Raji (cell line): ENCODE data around the gene EHMT1.

Experiments used
- POLR2A ChIP-seq: IDR thresholded peaks from 2 replicates; pipeline ENCODE4 v1.6.1; 2011; ENCODE audit warnings: low read depth, low read length, control low read depth; ENCODE audit not compliant: insufficient read depth

The EHMT1 gene

DNA sequence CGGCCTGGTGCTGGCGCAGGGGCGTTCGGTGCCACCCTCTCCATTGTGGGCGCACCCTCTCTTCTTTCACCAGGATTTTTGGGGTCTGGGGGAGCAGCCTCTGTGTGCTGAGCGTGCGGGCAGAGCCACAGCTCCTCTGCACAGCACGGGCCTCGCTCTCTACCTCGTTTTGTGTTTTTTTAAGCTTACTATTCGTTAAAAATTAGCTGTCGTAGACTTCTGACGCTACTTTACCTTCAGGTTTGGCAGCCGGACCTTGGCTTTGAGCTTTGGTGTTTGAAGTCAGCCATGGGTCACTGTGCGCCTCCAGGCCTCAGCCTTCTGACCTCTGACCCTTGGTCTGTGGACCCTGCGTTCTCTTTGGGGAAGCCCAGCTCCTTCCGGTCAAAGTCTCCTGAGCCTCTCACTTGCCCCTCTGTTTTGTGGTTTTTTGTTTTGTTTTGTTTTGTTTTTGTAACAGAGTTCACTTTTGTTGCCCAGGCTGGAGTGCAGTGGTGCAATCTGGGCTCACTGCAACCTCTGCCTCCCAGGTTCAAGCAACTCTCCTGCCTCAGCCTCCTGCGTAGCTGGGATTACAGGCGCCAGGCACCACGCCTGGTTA lies 170.6 kb downstream of the EHMT1 start:
- no peak for TF ChIP-seq POLR2A

- TF ChIP-seq POLR2A, result no peak
These were observed 173.1 kb downstream of the EHMT1 start for GRCh38 chr9:137791947-137792346.

DNA sequence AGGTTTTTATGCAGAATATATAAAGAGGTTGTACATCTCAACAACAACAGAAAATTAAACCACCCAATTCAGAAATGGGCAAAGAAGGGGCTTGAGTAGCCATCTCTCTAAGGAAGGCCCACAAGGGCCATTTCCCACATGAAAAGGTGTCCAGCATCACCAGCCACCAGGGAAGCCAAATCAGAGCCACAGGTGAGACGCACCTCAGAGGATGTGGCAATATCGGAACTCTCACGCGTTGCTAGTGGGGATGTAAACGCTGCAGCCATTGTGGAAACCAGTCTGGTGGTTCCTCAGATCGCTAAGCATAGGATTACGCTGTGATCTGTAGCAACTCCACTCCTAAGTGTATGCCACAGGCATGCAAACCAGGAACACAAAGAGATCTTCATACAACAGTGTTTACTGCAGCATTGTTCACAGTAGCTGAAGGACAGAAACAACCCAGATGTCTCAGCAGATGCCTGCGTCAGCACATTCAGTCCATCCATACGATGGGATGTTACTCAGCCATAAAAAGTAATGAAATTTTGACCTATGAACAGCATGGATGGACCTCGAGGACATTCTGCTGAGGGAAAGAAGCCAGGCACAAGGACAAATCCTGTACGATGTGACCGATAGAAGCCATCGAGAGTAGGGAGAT lies 174.5 kb downstream of the EHMT1 start:
- no peak for TF ChIP-seq POLR2A

DNA sequence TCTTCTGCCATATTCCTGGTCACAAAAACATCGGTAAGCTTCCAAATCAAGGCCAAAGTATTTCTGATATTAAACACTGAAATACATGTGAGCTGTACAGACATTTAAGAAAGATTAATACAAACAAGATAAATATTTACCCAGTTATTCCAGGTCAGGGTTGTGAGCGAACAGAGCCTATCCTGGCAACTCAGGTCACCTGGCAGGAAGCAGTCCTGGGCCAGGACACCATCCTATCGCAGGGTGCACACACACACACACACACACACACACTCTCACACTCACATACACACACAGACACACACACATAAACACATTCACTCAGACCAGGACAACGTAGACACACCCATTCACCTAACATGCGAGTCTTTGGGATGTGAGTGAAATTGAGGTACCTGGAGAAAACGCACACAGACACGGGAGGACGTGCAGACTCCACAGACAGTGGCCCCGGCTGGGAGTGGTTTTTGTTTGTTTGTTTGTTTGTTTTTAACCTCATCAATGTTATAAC lies 176.4 kb downstream of the EHMT1 start:
- TF ChIP-seq POLR2A, result no peak

DNA sequence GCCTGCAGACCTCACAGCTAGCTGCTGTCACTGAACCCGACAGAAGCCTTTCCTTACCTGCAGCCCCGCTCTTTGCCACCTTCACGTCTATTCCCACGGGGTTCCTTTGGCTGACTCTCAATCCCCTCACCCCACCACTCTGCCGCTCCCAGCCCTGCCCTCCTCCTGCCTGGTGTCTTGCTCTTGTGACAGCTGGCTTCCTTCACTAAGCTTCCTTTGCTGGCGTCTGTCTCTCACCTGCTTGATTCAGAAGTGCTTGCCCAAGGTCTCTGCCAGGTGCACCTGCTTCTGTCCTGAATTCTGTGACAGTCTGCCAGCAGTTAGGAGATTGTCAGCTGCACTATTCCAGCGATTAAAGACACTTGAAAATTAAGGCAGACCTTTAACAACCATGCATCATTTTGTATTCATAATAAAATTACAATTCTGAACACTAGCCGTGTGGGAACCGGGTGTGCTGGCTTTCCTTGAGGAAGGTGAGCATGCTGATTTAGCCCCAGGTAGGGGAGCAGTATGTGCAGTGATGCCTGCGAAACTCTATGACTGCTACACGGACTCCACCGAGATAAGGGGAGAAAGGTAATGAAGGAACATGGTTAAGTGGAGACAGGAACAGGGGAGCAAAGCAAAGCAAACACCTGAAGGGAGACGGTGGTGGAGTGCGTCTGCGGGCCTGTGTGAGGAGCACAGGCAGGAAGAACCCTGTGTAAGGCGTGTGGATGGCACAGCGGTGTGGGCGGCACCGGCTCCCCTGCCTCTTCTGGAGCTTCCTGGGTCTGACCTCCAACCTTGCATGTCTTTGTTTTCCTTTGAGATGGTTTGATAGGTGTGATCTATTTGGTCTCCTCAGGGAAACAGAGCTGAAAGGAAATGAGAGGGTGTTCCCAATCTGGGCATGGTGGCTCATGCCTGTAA lies 178.7 kb downstream of the EHMT1 start:
- TF ChIP-seq POLR2A, result no peak

DNA sequence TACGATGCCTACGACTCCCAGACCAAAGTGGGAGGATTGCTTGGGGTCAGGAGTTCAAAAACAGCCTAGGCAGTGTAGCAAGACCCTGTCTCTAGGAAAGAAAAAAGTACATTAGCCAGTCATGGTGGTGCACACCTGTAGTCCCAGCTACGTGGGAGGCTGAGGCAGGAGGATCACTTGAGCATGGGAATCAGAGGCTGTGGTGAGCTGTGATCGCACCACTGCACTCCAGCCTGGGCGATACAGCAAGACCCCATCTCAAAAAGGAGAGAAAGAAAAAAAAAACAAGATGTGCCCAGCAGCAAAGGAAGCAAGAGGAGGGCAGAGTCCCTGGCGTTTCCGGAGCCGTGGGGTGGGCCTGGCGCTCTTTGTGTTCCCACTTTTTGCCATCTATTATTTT lies 179.3 kb downstream of the EHMT1 start:
- TF ChIP-seq POLR2A, result no peak

DNA sequence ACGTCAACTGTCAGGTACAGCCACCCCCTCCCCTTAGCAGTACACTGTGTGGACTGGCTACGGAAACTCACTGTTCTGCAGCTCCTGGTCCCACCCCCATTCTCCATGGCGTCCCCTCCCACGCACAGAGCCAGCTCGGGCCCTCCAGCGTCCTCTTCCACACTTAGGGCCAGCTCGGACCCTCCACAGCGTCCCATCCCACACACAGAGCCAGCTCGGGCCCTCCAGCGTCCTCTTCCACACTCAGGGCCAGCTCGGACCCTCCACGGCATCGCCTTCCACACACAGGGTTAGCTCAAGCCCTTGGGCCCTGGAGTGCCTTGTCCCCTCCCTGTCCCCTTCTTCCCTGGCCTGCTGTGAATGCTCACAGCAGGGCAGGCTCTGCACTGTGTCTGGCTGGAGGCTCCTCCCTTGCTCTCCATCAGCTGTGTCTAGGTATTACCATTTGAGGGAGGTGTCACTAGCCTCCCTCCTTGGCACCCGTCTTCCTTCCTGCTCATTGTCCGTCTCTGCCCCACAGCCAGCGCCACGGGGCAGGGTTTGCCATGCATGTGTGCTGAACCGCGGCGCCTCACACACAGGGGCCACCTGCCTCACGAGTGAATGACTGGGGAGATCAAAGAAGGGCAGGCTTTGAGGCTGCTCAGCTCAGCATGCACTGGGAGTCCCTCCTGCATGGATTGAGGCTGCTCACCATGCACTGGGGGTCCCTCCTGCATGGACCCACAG lies 180.3 kb downstream of the EHMT1 start:
- no peak for TF ChIP-seq POLR2A

DNA sequence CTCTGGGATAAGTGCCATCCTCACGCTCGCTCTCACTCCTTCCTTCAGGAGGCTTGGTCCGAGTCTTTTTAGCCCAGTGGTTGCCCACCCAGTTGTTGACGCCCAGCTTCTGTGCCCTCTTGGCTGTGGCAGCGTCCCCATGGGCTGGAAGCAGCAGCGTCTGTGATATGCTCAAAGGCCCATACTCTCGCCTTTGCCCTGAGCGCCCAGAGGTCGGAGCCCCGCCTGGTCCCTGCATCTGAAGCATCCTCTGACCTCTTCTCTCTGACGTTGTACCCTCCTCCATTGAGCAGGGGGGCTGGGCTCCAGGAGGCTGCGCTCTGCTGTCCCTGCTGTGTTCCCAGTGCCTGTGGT lies 180.8 kb downstream of the EHMT1 start:
- no peak for TF ChIP-seq POLR2A

DNA sequence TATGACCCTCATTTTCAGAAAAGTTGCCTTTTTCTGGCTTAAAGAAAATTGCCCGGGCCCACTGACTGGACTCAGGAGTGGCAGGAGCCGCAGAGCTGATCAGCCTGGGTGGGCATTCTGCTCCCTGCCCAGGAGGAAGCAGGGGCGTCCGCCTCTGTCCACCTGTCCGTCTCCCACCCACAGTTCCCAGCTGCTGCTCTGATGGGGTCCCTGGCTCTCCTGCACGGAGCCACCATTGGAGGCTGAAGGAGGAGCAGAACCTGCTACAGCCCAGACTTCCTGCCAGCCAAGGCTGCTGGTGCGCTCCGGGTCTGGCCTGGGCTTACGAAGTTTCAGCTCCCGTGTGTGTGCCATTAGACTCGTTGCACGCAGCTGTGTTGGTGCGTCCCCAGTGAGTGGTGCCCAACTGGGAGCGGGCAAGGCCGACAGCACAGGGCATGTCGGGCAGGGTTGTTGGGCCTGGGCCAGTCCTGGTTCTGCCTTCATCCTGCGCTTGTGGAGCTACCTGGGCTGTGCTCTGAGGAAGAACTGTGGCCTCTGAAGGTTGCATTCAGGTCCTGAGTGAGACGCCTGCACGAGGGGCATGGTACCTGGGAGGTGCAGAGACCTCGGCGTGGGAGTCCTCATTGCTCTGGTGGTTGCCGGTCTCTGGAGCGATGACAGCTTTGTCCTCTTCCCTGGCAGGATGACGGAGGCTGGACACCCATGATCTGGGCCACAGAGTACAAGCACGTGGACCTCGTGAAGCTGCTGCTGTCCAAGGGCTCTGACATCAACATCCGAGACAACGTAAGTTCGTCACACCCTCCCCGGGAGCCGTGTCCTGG lies 181.6 kb downstream of the EHMT1 start:
- TF ChIP-seq POLR2A, result no peak

GRCh38 chr9:137801023-137801319 lies 182.2 kb downstream of the EHMT1 start:
- TF ChIP-seq POLR2A, result no peak

- TF ChIP-seq POLR2A, result no peak
These were observed 183.2 kb downstream of the EHMT1 start for GRCh38 chr9:137802021-137802420.

DNA sequence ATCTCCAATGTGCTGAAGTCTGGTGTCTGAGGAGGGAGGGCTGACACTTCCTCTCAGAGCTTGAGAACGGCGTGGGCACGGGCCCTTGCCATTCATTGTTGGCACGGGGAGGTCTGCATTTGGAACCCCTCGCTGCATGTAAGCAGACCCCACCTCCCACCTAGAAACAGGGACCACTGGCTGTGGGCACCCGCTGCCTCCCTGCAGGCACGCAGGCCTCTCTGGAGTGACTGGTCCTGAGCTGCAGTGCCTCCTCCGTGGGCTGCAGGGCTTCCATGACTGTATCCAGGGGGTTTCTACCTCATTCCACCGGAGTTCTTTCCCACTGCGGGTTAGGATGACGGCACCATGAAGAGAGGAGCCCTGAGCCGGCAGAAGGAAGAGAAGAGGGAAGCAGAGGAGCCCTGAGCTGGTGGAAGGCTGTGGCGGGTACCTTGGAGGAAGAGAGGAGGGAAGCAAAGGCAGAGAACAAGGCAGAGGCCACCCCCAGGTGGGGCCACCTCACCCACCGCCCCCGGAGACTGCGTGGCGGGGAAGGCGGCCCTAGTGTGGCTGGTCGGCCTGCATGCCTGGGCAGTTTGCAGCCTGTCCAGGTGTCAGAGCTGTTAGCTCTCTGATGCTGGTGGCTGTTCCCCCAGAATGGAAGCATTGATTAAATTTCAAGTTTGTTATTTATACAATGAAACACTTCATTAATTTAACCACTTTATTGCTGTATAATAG lies 183.9 kb downstream of the EHMT1 start:
- TF ChIP-seq POLR2A, result no peak

DNA sequence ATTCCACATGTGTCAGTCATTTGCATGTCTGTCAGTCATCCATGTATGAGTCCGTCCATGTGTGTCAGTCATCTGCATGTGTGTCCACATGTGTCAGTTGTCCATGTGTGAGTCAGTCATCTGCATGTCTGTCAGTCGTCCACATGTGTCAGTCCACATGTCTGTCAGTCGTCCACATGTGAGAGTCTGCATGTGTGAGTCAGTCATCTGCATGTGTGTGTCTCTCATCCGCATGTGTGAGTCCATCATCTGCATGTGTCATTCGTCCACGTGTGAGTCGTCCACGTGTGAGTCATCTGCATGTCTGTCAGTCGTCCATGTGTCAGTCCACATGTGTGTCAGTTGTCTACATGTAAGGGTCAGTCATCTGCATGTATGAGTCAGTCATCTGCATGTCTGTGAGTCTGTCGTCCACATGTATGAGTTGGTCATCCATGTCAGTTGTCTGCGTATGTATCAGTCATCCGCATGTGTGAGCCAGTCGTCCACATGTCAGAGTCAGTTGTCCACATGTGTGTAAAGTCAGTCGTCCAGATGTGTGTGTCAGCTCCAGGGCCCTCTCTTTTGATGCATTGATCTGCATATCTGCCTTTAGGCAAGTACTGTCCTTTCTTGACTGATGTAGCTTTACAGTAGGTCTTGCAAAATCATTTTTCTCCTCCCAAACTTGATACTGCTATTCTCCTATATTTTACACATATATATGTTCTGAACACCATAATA lies 186.3 kb downstream of the EHMT1 start:
- no peak for TF ChIP-seq POLR2A
